Lower leg skin (tissue), 4 donors: ENCODE data around the gene THBS2. TPM values are rescaled to one million over a fixed set of nuclear protein-coding genes. Genes with fewer than 3 reads are reported as not detected.

ENCODE experiments used
- DNase-seq, 2 donors: peaks; one replicate each; pipeline ENCODE4 v3.0.0-alpha.2; 2019; ENCODE audit warnings: low spot score in 2 of 2
- H3K4me3 ChIP-seq: fragments of 200-600 bp; sonication (generic); 2 replicates; pipeline ENCODE4 v1.5.1; 2017; ENCODE audit warnings: mild to moderate bottlenecking, low read depth; ENCODE audit not compliant: poor library complexity, severe bottlenecking
- POLR2A ChIP-seq, 2 donors: fragments of 450-650 bp; IDR thresholded peaks; one replicate each; pipeline ENCODE4 v1.6.1; 2016 to 2017; ENCODE audit warnings: antibody characterized with exemption in 2 of 2, mild to moderate bottlenecking in 1 of 2, moderate library complexity in 1 of 2
- WGBS, 2 donors: methylation state at CpG; one replicate each; pipeline ENCODE4 v1.1.5; 2018; 5-methylcytosine and 5-hydroxymethylcytosine counted together
- intact Hi-C: fragments of 100-400 bp; cut with DNase I; formaldehyde crosslinking; loops from one replicate; pipeline ENCODE4 v1.15.0; 2023; ENCODE audit warnings: low total_unique reads
- total RNA-seq, 4 donors: library from RNA; depleted of rRNA; stranded (reverse); fragments of >200 nt; gene quantifications; one replicate each; pipeline ENCODE4 v1.1.0, GENCODE V29; 2016
- TF ChIP-seq, protein P1 (sequence below), 3 donors: fragments of 450-650 bp; IDR thresholded peaks; one replicate each; pipeline ENCODE4 v1.5.1; 2016; ENCODE audit warnings: antibody characterized with exemption in 3 of 3, mild to moderate bottlenecking in 3 of 3, moderate library complexity in 2 of 3

THBS2 gene
- total RNA-seq, 4 donors from 2014 or later: 72.1 to 135 (median 103) TPM

DNA sequence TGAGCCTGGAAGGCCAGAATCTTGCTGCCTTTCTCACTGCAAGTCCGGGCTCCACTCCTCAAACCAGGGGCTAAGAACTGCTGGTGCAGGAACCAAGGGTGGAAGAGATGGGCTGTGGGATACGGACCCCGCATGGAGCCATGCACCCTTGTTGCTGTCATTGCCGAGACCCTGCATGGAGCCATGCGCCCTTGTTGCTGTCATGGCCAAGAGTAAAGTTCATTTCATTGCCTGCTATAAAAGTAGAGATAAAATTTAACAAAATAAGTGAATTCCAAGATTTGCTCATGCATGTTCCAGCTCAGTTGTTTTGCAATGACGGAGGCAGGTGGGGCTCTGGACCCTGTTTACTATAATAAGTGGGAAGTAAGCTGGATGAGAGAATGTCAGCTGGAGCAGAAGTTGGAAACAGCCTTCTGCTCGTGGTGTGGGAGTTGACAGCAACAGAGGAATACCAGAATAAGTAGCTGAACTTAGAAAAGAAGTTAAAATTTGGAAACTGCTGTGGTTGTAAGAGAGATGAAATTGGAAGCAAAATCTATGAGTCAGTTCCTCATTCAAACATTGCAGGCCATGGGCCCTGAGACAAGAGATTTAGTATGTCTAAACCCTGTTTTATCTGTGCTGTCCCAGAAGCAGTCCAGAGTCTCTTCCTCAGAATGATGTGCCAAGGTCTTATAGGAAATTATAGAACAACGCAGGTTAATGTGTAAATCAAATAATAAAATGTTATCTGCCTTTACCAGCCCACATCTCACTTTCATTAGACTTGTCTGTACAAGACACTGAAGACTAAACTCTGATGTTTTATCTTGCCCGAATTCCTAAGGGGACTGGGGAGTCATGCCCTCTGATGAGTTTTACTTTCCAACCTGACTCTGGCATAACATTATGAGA is 15.8 kb upstream of the THBS2 start:
- DNase-seq: peak; percentile 81 to 90
- TF ChIP-seq, protein P1, sequence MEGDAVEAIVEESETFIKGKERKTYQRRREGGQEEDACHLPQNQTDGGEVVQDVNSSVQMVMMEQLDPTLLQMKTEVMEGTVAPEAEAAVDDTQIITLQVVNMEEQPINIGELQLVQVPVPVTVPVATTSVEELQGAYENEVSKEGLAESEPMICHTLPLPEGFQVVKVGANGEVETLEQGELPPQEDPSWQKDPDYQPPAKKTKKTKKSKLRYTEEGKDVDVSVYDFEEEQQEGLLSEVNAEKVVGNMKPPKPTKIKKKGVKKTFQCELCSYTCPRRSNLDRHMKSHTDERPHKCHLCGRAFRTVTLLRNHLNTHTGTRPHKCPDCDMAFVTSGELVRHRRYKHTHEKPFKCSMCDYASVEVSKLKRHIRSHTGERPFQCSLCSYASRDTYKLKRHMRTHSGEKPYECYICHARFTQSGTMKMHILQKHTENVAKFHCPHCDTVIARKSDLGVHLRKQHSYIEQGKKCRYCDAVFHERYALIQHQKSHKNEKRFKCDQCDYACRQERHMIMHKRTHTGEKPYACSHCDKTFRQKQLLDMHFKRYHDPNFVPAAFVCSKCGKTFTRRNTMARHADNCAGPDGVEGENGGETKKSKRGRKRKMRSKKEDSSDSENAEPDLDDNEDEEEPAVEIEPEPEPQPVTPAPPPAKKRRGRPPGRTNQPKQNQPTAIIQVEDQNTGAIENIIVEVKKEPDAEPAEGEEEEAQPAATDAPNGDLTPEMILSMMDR (IDR thresholded peaks at IDR 0.05): no peak
- no peak for TF ChIP-seq POLR2A (IDR thresholded peaks at IDR 0.05)
- no peak overlapping the region for H3K4me3 ChIP-seq
- 54 to 61% methylated on average over 9 of the region's 9 CpGs for WGBS, 2 donors
- intact Hi-C loops: no loop called here

DNA sequence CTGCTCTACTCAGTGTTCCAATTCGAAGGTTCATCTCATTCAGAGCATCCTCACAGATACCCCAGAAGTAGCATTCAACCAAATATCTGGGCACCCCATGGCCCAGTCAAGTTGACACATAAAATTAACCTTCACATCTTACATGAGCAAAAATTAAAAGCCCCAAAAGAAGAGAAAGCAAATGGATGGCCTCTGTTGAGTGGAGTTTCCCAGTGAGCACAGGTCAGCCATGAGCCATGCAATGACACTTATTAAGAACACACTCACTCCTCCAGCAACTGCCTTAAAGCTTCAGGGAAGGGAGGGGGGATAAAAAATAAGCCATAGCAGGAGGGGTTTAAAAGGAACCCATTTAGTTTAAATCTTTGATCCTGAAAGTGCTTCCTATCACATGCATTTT is 14.6 kb upstream of the THBS2 start:
- 93 to 100% methylated on average over 1 of the region's 1 CpG for WGBS, 2 donors
- TF ChIP-seq, protein P1 (IDR thresholded peaks at IDR 0.05): no peak
- TF ChIP-seq POLR2A (IDR thresholded peaks at IDR 0.05): no peak
- H3K4me3 ChIP-seq: no peak overlapping the region
- intact Hi-C loops: no loop called here
- no peak for DNase-seq

DNA sequence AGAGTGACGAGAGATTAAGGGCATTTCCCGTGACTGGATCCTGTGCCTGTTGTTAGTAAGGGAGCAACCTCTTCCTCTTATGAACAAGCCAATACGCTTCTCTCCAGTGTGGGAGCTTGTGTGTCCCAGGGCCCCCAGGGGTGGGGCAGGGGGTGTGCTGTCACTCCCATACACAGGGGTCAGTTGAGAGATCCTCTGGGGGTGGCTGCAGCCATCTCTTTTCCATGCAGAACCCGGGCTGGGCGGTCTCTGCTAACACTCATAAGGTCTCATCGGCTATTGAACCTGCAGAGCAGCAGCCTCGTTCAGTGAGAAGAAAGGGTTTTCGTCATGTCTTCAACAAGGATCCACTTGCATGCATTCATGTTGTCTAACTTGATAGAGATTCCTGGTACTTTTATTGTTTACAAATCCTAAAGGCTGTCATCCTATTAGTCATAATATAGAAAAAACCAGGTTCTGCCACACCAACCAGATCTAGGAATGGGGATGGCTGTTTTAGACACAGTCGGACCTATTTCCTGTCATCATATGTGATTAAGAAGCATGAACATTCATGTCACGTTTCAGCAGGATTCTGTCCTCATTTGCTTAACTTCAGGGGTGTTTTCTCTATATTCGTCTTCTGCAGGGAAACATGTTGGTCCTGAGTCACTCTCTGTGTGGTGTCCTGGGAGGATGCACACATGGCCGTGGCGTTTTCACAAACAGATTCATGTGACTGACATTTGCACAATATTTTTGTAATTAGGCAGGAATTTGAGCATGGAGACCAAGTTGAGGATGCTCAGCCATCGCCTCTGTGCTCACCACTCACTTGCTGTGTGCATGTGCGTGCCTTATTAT is 13.3 kb upstream of the THBS2 start:
- TF ChIP-seq, protein P1 (IDR thresholded peaks at IDR 0.05): no peak
- TF ChIP-seq POLR2A (IDR thresholded peaks at IDR 0.05): no peak
- peak; percentile 64 to 86 for DNase-seq
- H3K4me3 ChIP-seq: no peak overlapping the region
- intact Hi-C loops: no loop called here
- 68 to 82% methylated on average over 15 of the region's 15 CpGs for WGBS, 2 donors

DNA sequence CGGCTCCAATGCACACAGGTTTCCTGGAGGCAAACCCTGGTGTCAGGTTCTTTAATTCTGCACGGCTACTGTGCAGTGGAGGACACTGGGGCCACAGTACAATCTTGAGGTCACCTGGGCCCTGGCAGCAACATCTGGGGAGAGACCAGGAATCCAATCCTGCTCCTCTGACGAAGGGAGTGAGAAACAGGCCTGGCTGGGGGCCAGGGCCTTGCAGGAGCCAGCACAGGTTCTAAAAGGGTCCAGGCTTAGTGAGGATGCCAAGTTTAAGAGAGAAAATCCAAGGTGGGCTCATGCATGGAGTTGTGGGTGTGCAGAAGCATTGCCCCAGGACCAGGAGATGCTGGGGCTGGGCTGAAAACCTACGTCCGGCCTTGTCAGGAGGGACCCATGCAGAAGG is 12.6 kb upstream of the THBS2 start:
- TF ChIP-seq, protein P1 (IDR thresholded peaks at IDR 0.05): no peak
- TF ChIP-seq POLR2A (IDR thresholded peaks at IDR 0.05): no peak
- peak in 1 of 2 donors; percentile 80 for DNase-seq
- WGBS, 2 donors: 83 to 91% methylated on average over 5 of the region's 5 CpGs
- intact Hi-C loops: no loop called here
- no peak overlapping the region for H3K4me3 ChIP-seq

DNA sequence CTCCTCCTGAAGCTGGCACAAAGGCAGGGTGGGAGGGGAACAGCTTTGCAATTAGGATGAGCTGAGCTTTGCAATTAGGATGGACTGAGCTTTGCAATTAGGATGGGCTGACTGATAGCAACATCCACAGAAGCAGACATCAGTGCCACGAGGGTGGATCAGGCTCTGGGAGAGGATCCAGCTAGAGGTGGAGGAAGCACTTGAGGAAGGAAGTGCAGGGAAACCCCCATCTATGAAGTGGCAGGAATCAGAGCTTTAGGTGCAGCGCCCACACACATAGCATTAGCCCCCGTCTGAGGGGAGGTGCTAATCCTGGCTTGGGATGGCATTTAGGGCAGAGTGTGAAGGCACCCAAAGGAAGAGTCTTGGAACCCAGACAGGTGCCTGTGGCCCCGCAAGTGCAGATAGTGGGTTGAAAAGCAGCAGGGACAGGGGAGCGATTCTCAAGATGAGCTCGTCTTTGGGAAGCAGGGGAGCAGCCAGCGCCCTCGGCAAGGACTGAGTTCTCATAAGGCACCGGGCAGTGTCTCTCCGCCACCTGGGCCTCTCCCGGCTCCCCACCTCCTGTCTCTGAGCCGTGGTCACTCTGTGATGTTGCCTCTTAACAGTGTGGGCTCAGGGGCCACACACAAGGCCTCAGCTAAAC is 12.0 kb upstream of the THBS2 start:
- no peak overlapping the region for H3K4me3 ChIP-seq
- WGBS, 2 donors: 74 to 75% methylated on average over 11 to 12 of the region's 12 CpGs
- TF ChIP-seq, protein P1 (IDR thresholded peaks at IDR 0.05): no peak
- no peak for TF ChIP-seq POLR2A (IDR thresholded peaks at IDR 0.05)
- intact Hi-C loops: no loop called here
- peak in 1 of 2 donors; percentile 83 for DNase-seq
